Esophagus muscularis mucosa (tissue), 4 donors: ENCODE results near the gene EVA1C.
"Not testable (repeated sequence)": the region's sequence is repeated elsewhere in the genome, so short reads cannot be mapped to it uniquely, and the experiment has no call there.

Source experiments
- EP300 ChIP-seq: sonication (generic); formaldehyde crosslinking; IDR thresholded peaks from one replicate; pipeline ENCODE4 v1.6.1; 2017; ENCODE audit warnings: antibody characterized with exemption
- POLR2A ChIP-seq: fragments of 450-650 bp; IDR thresholded peaks from one replicate; pipeline ENCODE4 v1.6.1; 2017; ENCODE audit warnings: antibody characterized with exemption, moderate library complexity, mild to moderate bottlenecking, low read depth
- POLR2AphosphoS5 ChIP-seq, 2 donors: sonication (generic); formaldehyde crosslinking; IDR thresholded peaks; one replicate each; pipeline ENCODE4 v1.6.1; 2017; ENCODE audit warnings: antibody characterized with exemption in 2 of 2
- TF ChIP-seq, protein P1 (sequence below), 3 experiments: fragments of 200-600 bp in 2 of 3; fragments of 450-650 bp in 1 of 3; sonication (generic) in 2 of 3; IDR thresholded peaks; one replicate each; pipeline ENCODE4 v1.5.1; 2017 to 2019; ENCODE audit warnings: antibody characterized with exemption in 3 of 3, mild to moderate bottlenecking in 2 of 3, moderate library complexity in 1 of 3

DNA sequence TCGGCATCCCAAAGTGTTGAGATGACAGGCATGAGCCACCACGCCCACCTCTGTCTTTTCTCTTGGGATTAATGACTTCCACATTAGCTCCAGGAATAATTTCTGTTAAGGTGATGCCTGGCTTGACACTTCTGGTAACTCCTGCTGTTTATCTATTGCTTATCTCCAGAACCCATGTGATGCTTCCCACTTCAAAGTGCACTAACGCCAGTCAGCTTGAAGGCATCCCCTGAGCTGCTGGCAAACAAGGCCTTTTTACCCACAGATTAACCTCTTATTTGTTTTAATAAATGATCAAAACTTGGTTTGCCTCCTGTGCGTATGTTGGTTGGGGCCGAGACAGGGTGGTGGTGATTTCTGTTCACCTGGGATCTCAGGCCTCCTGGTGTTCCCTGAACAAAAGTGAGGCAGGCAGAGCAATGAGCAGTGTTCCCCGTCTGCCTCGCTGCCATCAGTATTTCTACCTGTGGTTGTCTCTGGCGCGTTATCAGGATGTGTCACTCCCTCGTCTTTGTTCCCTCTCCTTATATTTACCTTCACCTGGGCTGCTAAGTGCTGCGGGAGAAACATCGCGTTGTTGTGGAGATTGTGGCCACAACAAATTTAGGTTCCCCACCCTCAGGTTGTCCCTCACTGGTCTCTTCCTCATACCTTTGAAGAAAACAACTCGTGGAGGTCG is 20.6 kb downstream of the EVA1C start:
- TF ChIP-seq, protein P1, sequence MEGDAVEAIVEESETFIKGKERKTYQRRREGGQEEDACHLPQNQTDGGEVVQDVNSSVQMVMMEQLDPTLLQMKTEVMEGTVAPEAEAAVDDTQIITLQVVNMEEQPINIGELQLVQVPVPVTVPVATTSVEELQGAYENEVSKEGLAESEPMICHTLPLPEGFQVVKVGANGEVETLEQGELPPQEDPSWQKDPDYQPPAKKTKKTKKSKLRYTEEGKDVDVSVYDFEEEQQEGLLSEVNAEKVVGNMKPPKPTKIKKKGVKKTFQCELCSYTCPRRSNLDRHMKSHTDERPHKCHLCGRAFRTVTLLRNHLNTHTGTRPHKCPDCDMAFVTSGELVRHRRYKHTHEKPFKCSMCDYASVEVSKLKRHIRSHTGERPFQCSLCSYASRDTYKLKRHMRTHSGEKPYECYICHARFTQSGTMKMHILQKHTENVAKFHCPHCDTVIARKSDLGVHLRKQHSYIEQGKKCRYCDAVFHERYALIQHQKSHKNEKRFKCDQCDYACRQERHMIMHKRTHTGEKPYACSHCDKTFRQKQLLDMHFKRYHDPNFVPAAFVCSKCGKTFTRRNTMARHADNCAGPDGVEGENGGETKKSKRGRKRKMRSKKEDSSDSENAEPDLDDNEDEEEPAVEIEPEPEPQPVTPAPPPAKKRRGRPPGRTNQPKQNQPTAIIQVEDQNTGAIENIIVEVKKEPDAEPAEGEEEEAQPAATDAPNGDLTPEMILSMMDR (IDR thresholded peaks at IDR 0.05), result not testable (repeated sequence)
- not testable (repeated sequence) for TF ChIP-seq POLR2A; POLR2AphosphoS5 (IDR thresholded peaks at IDR 0.05); EP300
